Measurements from ENCODE around the gene GPR153.

GRCh38 chr1:6245869-6246496 is 14.9 kb downstream of the GPR153 start:
- TF ChIP-seq, protein P1, sequence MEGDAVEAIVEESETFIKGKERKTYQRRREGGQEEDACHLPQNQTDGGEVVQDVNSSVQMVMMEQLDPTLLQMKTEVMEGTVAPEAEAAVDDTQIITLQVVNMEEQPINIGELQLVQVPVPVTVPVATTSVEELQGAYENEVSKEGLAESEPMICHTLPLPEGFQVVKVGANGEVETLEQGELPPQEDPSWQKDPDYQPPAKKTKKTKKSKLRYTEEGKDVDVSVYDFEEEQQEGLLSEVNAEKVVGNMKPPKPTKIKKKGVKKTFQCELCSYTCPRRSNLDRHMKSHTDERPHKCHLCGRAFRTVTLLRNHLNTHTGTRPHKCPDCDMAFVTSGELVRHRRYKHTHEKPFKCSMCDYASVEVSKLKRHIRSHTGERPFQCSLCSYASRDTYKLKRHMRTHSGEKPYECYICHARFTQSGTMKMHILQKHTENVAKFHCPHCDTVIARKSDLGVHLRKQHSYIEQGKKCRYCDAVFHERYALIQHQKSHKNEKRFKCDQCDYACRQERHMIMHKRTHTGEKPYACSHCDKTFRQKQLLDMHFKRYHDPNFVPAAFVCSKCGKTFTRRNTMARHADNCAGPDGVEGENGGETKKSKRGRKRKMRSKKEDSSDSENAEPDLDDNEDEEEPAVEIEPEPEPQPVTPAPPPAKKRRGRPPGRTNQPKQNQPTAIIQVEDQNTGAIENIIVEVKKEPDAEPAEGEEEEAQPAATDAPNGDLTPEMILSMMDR (IDR thresholded peaks at IDR 0.05), result no peak
- TF ChIP-seq ZFX (IDR thresholded peaks at IDR 0.05; ENCODE audit: borderline replicate concordance), result no peak

Measured in 22Rv1 (cell line).